Fibroblast of lung (primary cell): ENCODE data around the gene TMEM259. TPM values are rescaled to one million over a fixed set of nuclear protein-coding genes. Genes with fewer than 3 reads are reported as not detected.

Experiments
- DNase-seq, 2 donors: peaks; one replicate each; pipeline versions ENCODE4 v3.0.0 to v3.0.0-alpha.2; 2010; ENCODE audit warnings: low read depth in 2 of 2
- H2AFZ ChIP-seq: 2 replicates; pipeline ENCODE4 v1.5.1; 2012; ENCODE audit warnings: low read length, control low read depth, inconsistent platforms
- H3K27ac ChIP-seq: 2 replicates; pipeline ENCODE4 v1.5.1; 2011; ENCODE audit warnings: low read length, control low read depth; ENCODE audit not compliant: insufficient read depth
- H3K27me3 ChIP-seq: 2 replicates; pipeline ENCODE4 v1.5.1; 2011; ENCODE audit warnings: mild to moderate bottlenecking, low read length; ENCODE audit not compliant: control insufficient read depth, insufficient read depth
- H3K36me3 ChIP-seq: 2 replicates; pipeline ENCODE4 v1.5.1; 2011; ENCODE audit warnings: low read length; ENCODE audit not compliant: control insufficient read depth, insufficient read depth
- H3K4me1 ChIP-seq: 2 replicates; pipeline ENCODE4 v1.5.1; 2011; ENCODE audit warnings: low read length; ENCODE audit not compliant: control insufficient read depth, insufficient read depth; ENCODE audit errors: extremely low read depth
- H3K4me2 ChIP-seq: 2 replicates; pipeline ENCODE4 v1.5.1; 2011; ENCODE audit warnings: low read length, control low read depth; ENCODE audit not compliant: insufficient read depth; ENCODE audit errors: extremely low read depth
- H3K4me3 ChIP-seq, 4 experiments: fragments of 200-600 bp in 1 of 4; sonication (generic) in 1 of 4; replicated peaks in 1 of 4; 2 replicates each; pipeline ENCODE4 v1.5.1; 2011 to 2016; ENCODE audit warnings: low read length in 4 of 4, low read depth in 3 of 4, mild to moderate bottlenecking in 3 of 4, control low read depth in 2 of 4, inconsistent platforms in 1 of 4, mixed read lengths in 1 of 4; ENCODE audit not compliant: insufficient read depth in 1 of 4; ENCODE audit errors: control extremely low read depth in 1 of 4
- H3K79me2 ChIP-seq: 2 replicates; pipeline ENCODE4 v1.5.1; 2012; ENCODE audit warnings: mild to moderate bottlenecking, low read length, inconsistent platforms; ENCODE audit not compliant: control insufficient read depth, insufficient read depth
- H3K9ac ChIP-seq: 2 replicates; pipeline ENCODE4 v1.5.1; 2011; ENCODE audit warnings: mild to moderate bottlenecking, low read length, control low read depth; ENCODE audit not compliant: insufficient read depth
- H3K9me3 ChIP-seq: 2 replicates; pipeline ENCODE4 v1.5.1; 2012; ENCODE audit warnings: low read depth, low read length; ENCODE audit not compliant: control insufficient read depth, insufficient read depth
- H4K20me1 ChIP-seq: 2 replicates; pipeline ENCODE4 v1.5.1; 2011; ENCODE audit warnings: low read length; ENCODE audit not compliant: control insufficient read depth, insufficient read depth; ENCODE audit errors: extremely low read depth
- CTCF ChIP-seq, 2 donors: IDR thresholded peaks in 1 of 2; conservative IDR thresholded peaks in 1 of 2; 1 replicate in 1 of 2; 2 replicates in 1 of 2; pipeline ENCODE4 v1.5.1; 2011 to 2012; ENCODE audit warnings: low read length in 2 of 2, control low read depth in 1 of 2, inconsistent platforms in 1 of 2, low read depth in 1 of 2, mild to moderate bottlenecking in 1 of 2
- EZH2 ChIP-seq: IDR thresholded peaks from 2 replicates; pipeline ENCODE4 v1.5.1; 2012; ENCODE audit warnings: low read length, control low read depth, mild to moderate bottlenecking; ENCODE audit errors: missing control alignments
- polyA plus RNA-seq, 2 donors: library from polyadenylated mRNA; depleted of rRNA in 1 of 2; stranded (reverse) in 1 of 2; unstranded in 1 of 2; fragments of >200 nt; gene quantifications; 2 replicates each; pipeline ENCODE4 v1.2.1, GENCODE V29; 2011 to 2012; ENCODE audit warnings: missing spikeins in 1 of 2
- total RNA-seq: library from RNA; depleted of rRNA; stranded (reverse); fragments of >200 nt; gene quantifications from 2 replicates; pipeline ENCODE4 v1.2.1, GENCODE V29; 2014

TMEM259 gene
- total and polyA plus RNA-seq, 2 donors (not counting 1 experiment from before 2014, with no cell fraction given): 57.8 to 67.1 TPM

GRCh38 chr19:1032264-1032867 is 11.4 kb upstream of the TMEM259 start:
- peaks cover 10% of the 10 kb centered on the region for H3K4me1 ChIP-seq
- no peak for DNase-seq
- no peak overlapping the region for H3K4me3 ChIP-seq
- H3K4me2 ChIP-seq: no peak overlapping the region
- no peaks in the 10 kb centered on the region for H3K27me3 ChIP-seq
- peaks cover 24% of the 10 kb centered on the region for H3K36me3 ChIP-seq
- no peak overlapping the region for H2AFZ ChIP-seq
- no peaks in the 10 kb centered on the region for H3K9me3 ChIP-seq
- TF ChIP-seq CTCF (conservative IDR thresholded peaks at IDR 0.05 in 1 of 2, IDR thresholded peaks at IDR 0.05 in 1 of 2; ENCODE audit: low read depth in 1 of 2, low read length in 2 of 2) (no peak), EZH2 (no peak)
- H3K9ac ChIP-seq: no peak overlapping the region
- no peak overlapping the region for H3K27ac ChIP-seq
- H4K20me1 ChIP-seq: no peaks in the 10 kb centered on the region
- peaks cover 50% of the 10 kb centered on the region for H3K79me2 ChIP-seq

GRCh38 chr19:1028062-1028926 is 7.4 kb upstream of the TMEM259 start:
- H3K36me3 ChIP-seq: peaks cover 16% of the 10 kb centered on the region
- H3K4me3 ChIP-seq: peak overlapping the region; percentile 76 to 97 (median 88)
- peak overlapping the region; percentile 93 for H3K4me2 ChIP-seq
- no peaks in the 10 kb centered on the region for H3K27me3 ChIP-seq
- H4K20me1 ChIP-seq: no peaks in the 10 kb centered on the region
- H3K9ac ChIP-seq: peak overlapping the region; percentile 76
- peaks cover 10% of the 10 kb centered on the region for H3K4me1 ChIP-seq
- no peak overlapping the region for H2AFZ ChIP-seq
- TF ChIP-seq CTCF (conservative IDR thresholded peaks at IDR 0.05 in 1 of 2, IDR thresholded peaks at IDR 0.05 in 1 of 2; ENCODE audit: low read depth in 1 of 2, low read length in 2 of 2): no peak
- TF ChIP-seq EZH2: no peak
- H3K9me3 ChIP-seq: no peaks in the 10 kb centered on the region
- peak; percentile 94 to 96 for DNase-seq
- peaks cover 55% of the 10 kb centered on the region for H3K79me2 ChIP-seq
- peak overlapping the region; percentile 95 for H3K27ac ChIP-seq

- Histone ChIP-seq H3K27me3 (no peaks in the 10 kb centered on the region), H4K20me1 (no peaks in the 10 kb centered on the region), H3K4me2 (peak overlapping the region; percentile 93), H3K9ac (peak overlapping the region; percentile 76), H3K79me2 (peaks cover 51% of the 10 kb centered on the region), H3K27ac (peak overlapping the region; percentile 95), H3K9me3 (no peaks in the 10 kb centered on the region), H3K4me1 (peaks cover 10% of the 10 kb centered on the region), H2AFZ (no peak overlapping the region), H3K4me3 (peak overlapping the region; percentile 76 to 97 (median 88)), H3K36me3 (peaks cover 16% of the 10 kb centered on the region)
- TF ChIP-seq EZH2: no peak
- TF ChIP-seq CTCF (conservative IDR thresholded peaks at IDR 0.05 in 1 of 2, IDR thresholded peaks at IDR 0.05 in 1 of 2; ENCODE audit: low read depth in 1 of 2, low read length in 2 of 2): no peak
- DNase-seq: no peak
Measured at GRCh38 chr19:1027650-1028061, 6.7 kb upstream of the TMEM259 start.
